ENCODE data around the gene TRMT44. TPM values are rescaled to one million over a fixed set of nuclear protein-coding genes. Genes with fewer than 3 reads are reported as not detected.

The TRMT44 gene
- polyA plus RNA-seq, 3 donors, result 4.9 to 7.5 (median 6.6) TPM

DNA sequence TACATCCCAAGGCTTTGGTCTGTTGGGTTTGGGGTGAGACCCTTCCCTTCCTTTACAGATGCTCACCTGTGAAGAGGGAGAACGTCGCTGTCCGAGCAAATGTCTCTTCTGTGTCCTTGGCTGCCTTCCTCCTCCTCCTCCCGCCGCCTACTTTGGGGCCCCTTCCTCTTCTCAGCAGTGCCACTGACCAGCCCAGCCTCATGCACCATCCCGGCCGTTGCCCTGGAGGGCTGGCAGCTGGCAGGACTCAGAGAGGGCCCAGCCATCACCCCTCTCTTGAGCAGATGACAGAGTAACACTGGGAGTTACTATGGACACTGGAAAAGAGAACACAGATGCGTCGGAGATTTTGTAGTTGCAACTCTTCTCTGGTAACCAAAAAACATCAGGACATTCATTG, 68.2 kb downstream of the TRMT44 start:
- H2AFZ ChIP-seq (ENCODE audit: insufficient read depth, low read depth, low read length, poor library complexity, severe bottlenecking), result no peak overlapping the region
- intact Hi-C loops (cut with micrococcal nuclease), result no loop called here
- no peak overlapping the region for H3K27ac ChIP-seq (ENCODE audit: low read depth in 1 of 2, low read length in 2 of 2)
- no peaks in the 10 kb centered on the region for H3K79me2 ChIP-seq (ENCODE audit: insufficient read depth, low read length)
- H3K9me3 ChIP-seq (replicated peaks in 1 of 2; ENCODE audit: control insufficient read depth in 1 of 2, insufficient read depth in 1 of 2, low read length in 2 of 2), result peaks cover 0 to 10% of the 10 kb centered on the region in 2 donors
- peaks cover 2 to 13% (median 7%) of the 10 kb centered on the region in 7 donors for H3K9me3 Mint-ChIP-seq
- H4K20me1 ChIP-seq (ENCODE audit: insufficient read depth, low read length), result no peaks in the 10 kb centered on the region
- no peak overlapping the region for H3K9ac ChIP-seq (ENCODE audit: insufficient read depth, low read length, poor library complexity, severe bottlenecking)
- no peaks in the 10 kb centered on the region for H3K36me3 ChIP-seq (replicated peaks in 1 of 2; ENCODE audit: control insufficient read depth in 1 of 2, insufficient read depth in 2 of 2, low read length in 2 of 2)
- no peak overlapping the region for H3K4me2 ChIP-seq (replicated peaks; ENCODE audit: extremely low read depth, low read length, poor library complexity, severe bottlenecking)
- no peak overlapping the region for H3K4me3 ChIP-seq (replicated peaks in 1 of 3; ENCODE audit: low read depth in 2 of 3, low read length in 3 of 3)
- no peaks in the 10 kb centered on the region for H3K4me1 ChIP-seq (ENCODE audit: control insufficient read depth in 1 of 2, insufficient read depth in 2 of 2, low read length in 2 of 2)
- TF ChIP-seq, protein P1, sequence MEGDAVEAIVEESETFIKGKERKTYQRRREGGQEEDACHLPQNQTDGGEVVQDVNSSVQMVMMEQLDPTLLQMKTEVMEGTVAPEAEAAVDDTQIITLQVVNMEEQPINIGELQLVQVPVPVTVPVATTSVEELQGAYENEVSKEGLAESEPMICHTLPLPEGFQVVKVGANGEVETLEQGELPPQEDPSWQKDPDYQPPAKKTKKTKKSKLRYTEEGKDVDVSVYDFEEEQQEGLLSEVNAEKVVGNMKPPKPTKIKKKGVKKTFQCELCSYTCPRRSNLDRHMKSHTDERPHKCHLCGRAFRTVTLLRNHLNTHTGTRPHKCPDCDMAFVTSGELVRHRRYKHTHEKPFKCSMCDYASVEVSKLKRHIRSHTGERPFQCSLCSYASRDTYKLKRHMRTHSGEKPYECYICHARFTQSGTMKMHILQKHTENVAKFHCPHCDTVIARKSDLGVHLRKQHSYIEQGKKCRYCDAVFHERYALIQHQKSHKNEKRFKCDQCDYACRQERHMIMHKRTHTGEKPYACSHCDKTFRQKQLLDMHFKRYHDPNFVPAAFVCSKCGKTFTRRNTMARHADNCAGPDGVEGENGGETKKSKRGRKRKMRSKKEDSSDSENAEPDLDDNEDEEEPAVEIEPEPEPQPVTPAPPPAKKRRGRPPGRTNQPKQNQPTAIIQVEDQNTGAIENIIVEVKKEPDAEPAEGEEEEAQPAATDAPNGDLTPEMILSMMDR (IDR thresholded peaks at IDR 0.05), result no peak
- H3K27me3 Mint-ChIP-seq (ENCODE audit: low read depth in 3 of 3), result peaks cover 0 to 2% (median 0%) of the 10 kb centered on the region in 3 donors
- 82% methylated on average over 7 of the region's 9 CpGs for WGBS (ENCODE audit: insufficient coverage)
- H3K36me3 Mint-ChIP-seq, result no peaks in the 10 kb centered on the region
- no peak for DNase-seq
- H3K27ac Mint-ChIP-seq, result no peak overlapping the region
- no peaks in the 10 kb centered on the region for H3K27me3 ChIP-seq (ENCODE audit: control insufficient read depth in 2 of 2, insufficient read depth in 2 of 2, low read length in 2 of 2)
- no peak overlapping the region for H3K4me3 Mint-ChIP-seq
- H3K4me1 Mint-ChIP-seq, result no peaks in the 10 kb centered on the region

DNA sequence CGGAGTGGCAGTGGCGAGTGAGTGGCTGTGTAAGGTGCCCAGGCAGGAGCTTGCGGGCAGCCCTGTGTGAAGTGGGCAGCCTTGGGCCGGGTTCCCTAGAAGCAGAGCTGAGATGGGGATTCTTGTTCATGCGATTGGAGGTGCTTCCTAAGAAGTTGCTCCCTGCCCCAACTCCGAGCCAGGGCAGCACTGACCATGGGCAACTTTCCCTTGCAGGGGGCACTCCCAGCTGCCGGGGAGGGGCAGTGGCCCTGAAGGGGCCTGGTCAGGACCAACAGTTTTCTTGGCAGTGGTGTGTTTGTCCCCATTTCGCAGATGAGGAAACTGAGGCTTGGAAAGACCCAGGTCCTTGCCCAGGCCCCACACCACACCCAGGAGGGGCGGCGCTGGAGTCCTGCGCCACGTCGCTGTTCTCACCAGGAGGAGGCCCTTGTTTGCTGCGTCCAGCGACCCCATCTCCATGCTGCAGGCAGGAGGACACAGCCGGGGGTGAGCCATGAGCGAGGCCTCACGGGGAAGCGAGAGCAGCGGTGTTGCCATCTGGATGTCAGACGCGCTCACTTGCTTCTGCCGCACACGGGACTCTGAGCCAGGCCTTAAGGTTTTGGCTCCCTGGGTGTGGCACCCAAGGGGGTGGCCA, 68.9 kb downstream of the TRMT44 start:
- Histone ChIP-seq H3K4me3 (replicated peaks in 1 of 3; ENCODE audit: low read depth in 2 of 3, low read length in 3 of 3) (no peak overlapping the region), H3K27ac (ENCODE audit: low read depth in 1 of 2, low read length in 2 of 2) (no peak overlapping the region), H2AFZ (ENCODE audit: insufficient read depth, low read depth, low read length, poor library complexity, severe bottlenecking) (no peak overlapping the region), H3K4me1 (ENCODE audit: control insufficient read depth in 1 of 2, insufficient read depth in 2 of 2, low read length in 2 of 2) (no peaks in the 10 kb centered on the region), H3K9ac (ENCODE audit: insufficient read depth, low read length, poor library complexity, severe bottlenecking) (no peak overlapping the region), H3K4me2 (replicated peaks; ENCODE audit: extremely low read depth, low read length, poor library complexity, severe bottlenecking) (no peak overlapping the region), H4K20me1 (ENCODE audit: insufficient read depth, low read length) (no peaks in the 10 kb centered on the region), H3K79me2 (ENCODE audit: insufficient read depth, low read length) (no peaks in the 10 kb centered on the region), H3K36me3 (replicated peaks in 1 of 2; ENCODE audit: control insufficient read depth in 1 of 2, insufficient read depth in 2 of 2, low read length in 2 of 2) (no peaks in the 10 kb centered on the region), H3K27me3 (ENCODE audit: control insufficient read depth in 2 of 2, insufficient read depth in 2 of 2, low read length in 2 of 2) (no peaks in the 10 kb centered on the region), H3K9me3 (replicated peaks in 1 of 2; ENCODE audit: control insufficient read depth in 1 of 2, insufficient read depth in 1 of 2, low read length in 2 of 2) (peaks cover 0 to 10% of the 10 kb centered on the region in 2 donors)
- peaks cover 2 to 10% (median 7%) of the 10 kb centered on the region in 7 donors for H3K9me3 Mint-ChIP-seq
- no peaks in the 10 kb centered on the region for H3K36me3 Mint-ChIP-seq
- H3K4me1 Mint-ChIP-seq, result no peaks in the 10 kb centered on the region
- H3K27ac Mint-ChIP-seq, result no peak overlapping the region
- WGBS (ENCODE audit: insufficient coverage), result 96% methylated on average over 22 of the region's 24 CpGs
- no peak for DNase-seq
- H3K4me3 Mint-ChIP-seq, result no peak overlapping the region
- TF ChIP-seq, protein P1 (IDR thresholded peaks at IDR 0.05), result no peak
- peaks cover 0 to 2% (median under 1%) of the 10 kb centered on the region in 3 donors for H3K27me3 Mint-ChIP-seq (ENCODE audit: low read depth in 3 of 3)
- intact Hi-C loops (cut with micrococcal nuclease), result no loop called here

All from CD14-positive monocyte (primary cell).